ENCODE results near the gene FADD. TPM values are rescaled to one million over a fixed set of nuclear protein-coding genes. Genes with fewer than 3 reads are reported as not detected.

The FADD gene
- total RNA-seq = 32.4 and 39.3 TPM in 2 replicates

GRCh38 chr11:70202920-70203750 is at the start of gene FADD:
TSS of gene FADD (plus strand) at chr11:70203296. CDS start at chr11:70203460, 164 bp downstream.

Other genes with a start within 250 kb of the FADD start
- 1.8 TPM in 1 of 2 replicates, not detected in the other for gene ANO1, start 125.0 kb upstream of the FADD start, total RNA-seq
- 20.7 and 27.4 TPM in 2 replicates for gene PPFIA1, start 67.4 kb downstream of the FADD start, total RNA-seq
- gene CTTN, start 195.2 kb downstream of the FADD start, total RNA-seq = 108 and 126 TPM in 2 replicates

Data from epithelial cell of alveolus of lung (primary cell).